Effector memory CD4-positive, alpha-beta T cell (primary cell): Measurements from ENCODE around the gene B4GALNT2.
"Not testable (repeated sequence)": the region's sequence is repeated elsewhere in the genome, so short reads cannot be mapped to it uniquely, and the experiment has no call there.

Experiments
- DNase-seq, 3 donors: peaks; one replicate each; pipeline ENCODE4 v3.0.0-alpha.2; 2020
- H3K27ac ChIP-seq: 2 replicates; pipeline ENCODE4 v1.7.0; 2013; ENCODE audit warnings: mild to moderate bottlenecking, low read length, moderate library complexity; ENCODE audit not compliant: insufficient read depth, poor library complexity, severe bottlenecking
- H3K27me3 ChIP-seq: replicated peaks from 2 replicates; pipeline ENCODE4 v1.7.0; 2013; ENCODE audit warnings: mild to moderate bottlenecking, low read length; ENCODE audit not compliant: insufficient read depth, control insufficient read depth, poor library complexity, severe bottlenecking
- H3K36me3 ChIP-seq: 2 replicates; pipeline ENCODE4 v1.7.0; 2013; ENCODE audit warnings: mild to moderate bottlenecking, low read length, moderate library complexity; ENCODE audit not compliant: control insufficient read depth, insufficient read depth
- H3K4me1 ChIP-seq: 2 replicates; pipeline ENCODE4 v1.7.0; 2013; ENCODE audit warnings: low read length, mild to moderate bottlenecking; ENCODE audit not compliant: control insufficient read depth, insufficient read depth, poor library complexity, severe bottlenecking
- H3K4me3 ChIP-seq: 2 replicates; pipeline ENCODE4 v1.7.0; 2013; ENCODE audit warnings: low read length, low read depth, mild to moderate bottlenecking; ENCODE audit not compliant: insufficient read depth, poor library complexity, severe bottlenecking
- H3K9me3 ChIP-seq: 2 replicates; pipeline ENCODE4 v1.7.0; 2013; ENCODE audit warnings: mild to moderate bottlenecking, low read length, moderate library complexity; ENCODE audit not compliant: control insufficient read depth
- total RNA-seq, 3 donors: gene quantifications; one replicate each; lab custom pipeline; 2026; lab: John Stamatoyannopoulos, UW

Gene B4GALNT2, protein sequence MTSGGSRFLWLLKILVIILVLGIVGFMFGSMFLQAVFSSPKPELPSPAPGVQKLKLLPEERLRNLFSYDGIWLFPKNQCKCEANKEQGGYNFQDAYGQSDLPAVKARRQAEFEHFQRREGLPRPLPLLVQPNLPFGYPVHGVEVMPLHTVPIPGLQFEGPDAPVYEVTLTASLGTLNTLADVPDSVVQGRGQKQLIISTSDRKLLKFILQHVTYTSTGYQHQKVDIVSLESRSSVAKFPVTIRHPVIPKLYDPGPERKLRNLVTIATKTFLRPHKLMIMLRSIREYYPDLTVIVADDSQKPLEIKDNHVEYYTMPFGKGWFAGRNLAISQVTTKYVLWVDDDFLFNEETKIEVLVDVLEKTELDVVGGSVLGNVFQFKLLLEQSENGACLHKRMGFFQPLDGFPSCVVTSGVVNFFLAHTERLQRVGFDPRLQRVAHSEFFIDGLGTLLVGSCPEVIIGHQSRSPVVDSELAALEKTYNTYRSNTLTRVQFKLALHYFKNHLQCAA
- 0 to 0.09 (median 0) reads per million in 3 donors for total RNA-seq

DNA sequence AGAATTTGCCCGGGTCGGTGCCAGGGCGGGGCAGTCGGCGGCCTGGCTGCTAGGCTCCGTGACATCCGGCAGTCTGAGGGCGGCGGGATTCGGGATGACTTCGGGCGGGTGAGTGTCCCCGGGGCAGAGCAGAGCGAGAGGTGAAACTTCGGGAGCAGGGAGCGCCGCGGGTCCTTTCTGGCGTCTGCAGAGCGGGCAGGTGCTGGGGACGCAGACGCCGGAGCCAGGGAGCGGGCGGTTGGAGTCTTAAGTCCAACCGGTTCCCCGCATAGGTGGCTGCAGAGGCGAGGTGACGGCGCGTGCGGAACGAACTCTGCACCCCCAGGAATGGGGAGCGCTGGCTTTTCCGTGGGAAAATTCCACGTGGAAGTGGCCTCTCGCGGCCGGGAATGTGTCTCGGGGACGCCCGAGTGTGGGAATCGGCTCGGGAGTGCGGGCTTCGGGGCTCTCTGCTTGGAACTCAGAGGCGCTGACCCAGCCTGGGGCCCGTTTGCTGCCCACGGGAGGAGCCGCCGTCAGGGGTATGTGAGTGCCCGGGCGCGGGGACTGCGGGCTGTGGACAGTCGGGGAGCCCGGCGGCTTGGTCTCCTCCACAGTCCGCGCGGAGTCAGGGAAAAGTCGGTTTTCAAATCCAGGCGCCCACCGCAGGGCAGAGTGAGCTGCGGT is at the start of gene B4GALNT2:
Gene B4GALNT2 (plus strand): TSS at position 71 of the 666 bp plus-strand sequence. CDS start 24 bp downstream, at position 95.
- Histone ChIP-seq H3K27me3 (peaks cover 16% of the 10 kb centered on the region), H3K4me1 (peaks cover 6% of the 10 kb centered on the region), H3K27ac (no peak within 1 kb of the TSS), H3K4me3 (peak within 1 kb of the TSS; percentile 42), H3K9me3 (no peaks in the 10 kb centered on the region), H3K36me3 (no peaks in the 10 kb centered on the region)
- DNase-seq, result no peak

DNA sequence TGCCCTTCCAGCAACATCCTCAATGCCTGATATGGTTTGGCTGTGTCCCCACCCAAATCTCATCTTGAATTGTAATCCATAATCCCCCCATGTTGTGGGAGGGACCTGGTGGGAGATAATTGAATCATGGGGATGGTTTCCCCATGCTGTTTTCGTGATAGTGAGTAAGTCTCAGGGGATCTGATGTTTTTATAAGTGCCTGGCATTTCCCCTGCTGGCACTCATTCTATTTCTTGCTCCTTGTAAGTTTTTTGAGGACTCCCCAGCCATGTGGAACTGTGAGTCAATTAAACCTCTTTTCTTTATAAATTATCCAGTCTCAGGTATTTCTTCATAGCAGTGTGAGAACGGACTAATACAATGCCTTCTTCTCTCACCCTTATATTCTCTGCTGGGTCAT is 47.5 kb upstream of the B4GALNT2 start:
- H3K4me1 ChIP-seq, H3K27me3 ChIP-seq: not testable (repeated sequence)

DNA sequence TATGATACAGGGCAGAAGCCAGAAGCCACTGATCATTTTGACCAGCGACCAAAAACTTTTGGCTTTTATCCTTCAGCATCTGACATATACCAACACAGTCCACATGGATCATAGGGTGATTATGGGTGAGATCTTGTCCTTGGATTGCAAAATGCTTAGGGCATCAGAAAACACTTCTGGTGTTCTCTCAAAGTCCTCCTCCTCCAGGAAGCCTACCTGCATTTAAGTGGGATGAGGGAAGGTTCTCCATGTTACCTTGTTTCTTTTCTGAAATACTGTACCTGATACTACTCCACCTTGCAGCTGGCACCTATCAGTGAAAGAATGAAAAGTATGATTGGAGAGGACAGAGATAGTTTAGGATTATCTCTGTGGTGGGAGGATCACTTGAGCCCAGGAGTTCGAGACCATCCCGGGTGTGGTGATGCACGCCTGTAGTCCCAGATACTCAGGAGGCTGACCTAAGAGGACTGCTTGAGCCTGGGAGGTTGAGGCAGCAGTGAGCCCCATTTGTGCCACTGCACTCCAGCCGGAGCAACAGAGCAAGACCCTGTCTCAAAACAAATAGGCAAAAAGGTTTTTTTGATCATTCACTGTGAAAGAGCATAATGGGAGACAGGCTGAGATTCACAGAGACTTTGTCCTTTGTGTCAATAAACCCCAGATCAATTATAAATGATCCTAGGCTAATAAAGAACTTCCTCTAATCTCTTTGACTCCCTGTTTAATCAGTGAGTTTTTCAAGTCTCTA is 46.8 kb upstream of the B4GALNT2 start:
- Histone ChIP-seq H3K4me1 (no peaks in the 10 kb centered on the region), H3K27me3 (no peaks in the 10 kb centered on the region), H3K36me3 (no peaks in the 10 kb centered on the region), H3K9me3 (no peaks in the 10 kb centered on the region), H3K4me3 (no peak overlapping the region), H3K27ac (no peak overlapping the region)
- no peak for DNase-seq

More for the DNA sequence above, 47.5 kb upstream of the B4GALNT2 start:
- not testable (repeated sequence) for DNase-seq, H3K27ac ChIP-seq, H3K4me3 ChIP-seq, H3K9me3 ChIP-seq, H3K36me3 ChIP-seq

GRCh38 chr17:49086316-49086605 is 46.3 kb upstream of the B4GALNT2 start:
- no peaks in the 10 kb centered on the region for H3K4me1 ChIP-seq
- H3K9me3 ChIP-seq, result no peaks in the 10 kb centered on the region
- no peaks in the 10 kb centered on the region for H3K36me3 ChIP-seq
- no peak overlapping the region for H3K4me3 ChIP-seq
- H3K27ac ChIP-seq, result no peak overlapping the region
- H3K27me3 ChIP-seq, result no peaks in the 10 kb centered on the region
- no peak for DNase-seq

- H3K27ac ChIP-seq, result no peak overlapping the region
- no peak for DNase-seq
- H3K4me3 ChIP-seq, result no peak overlapping the region
- H3K36me3 ChIP-seq, result no peaks in the 10 kb centered on the region
- H3K27me3 ChIP-seq, result no peaks in the 10 kb centered on the region
- H3K4me1 ChIP-seq, result no peaks in the 10 kb centered on the region
- no peaks in the 10 kb centered on the region for H3K9me3 ChIP-seq
Measured at GRCh38 chr17:49086649-49087048, 45.9 kb upstream of the B4GALNT2 start.

- Histone ChIP-seq H3K9me3 (no peaks in the 10 kb centered on the region), H3K4me1 (no peaks in the 10 kb centered on the region), H3K36me3 (no peaks in the 10 kb centered on the region), H3K4me3 (no peak overlapping the region), H3K27ac (no peak overlapping the region), H3K27me3 (no peaks in the 10 kb centered on the region)
- no peak for DNase-seq
Measured at GRCh38 chr17:49089094-49089493, 43.5 kb upstream of the B4GALNT2 start.

DNA sequence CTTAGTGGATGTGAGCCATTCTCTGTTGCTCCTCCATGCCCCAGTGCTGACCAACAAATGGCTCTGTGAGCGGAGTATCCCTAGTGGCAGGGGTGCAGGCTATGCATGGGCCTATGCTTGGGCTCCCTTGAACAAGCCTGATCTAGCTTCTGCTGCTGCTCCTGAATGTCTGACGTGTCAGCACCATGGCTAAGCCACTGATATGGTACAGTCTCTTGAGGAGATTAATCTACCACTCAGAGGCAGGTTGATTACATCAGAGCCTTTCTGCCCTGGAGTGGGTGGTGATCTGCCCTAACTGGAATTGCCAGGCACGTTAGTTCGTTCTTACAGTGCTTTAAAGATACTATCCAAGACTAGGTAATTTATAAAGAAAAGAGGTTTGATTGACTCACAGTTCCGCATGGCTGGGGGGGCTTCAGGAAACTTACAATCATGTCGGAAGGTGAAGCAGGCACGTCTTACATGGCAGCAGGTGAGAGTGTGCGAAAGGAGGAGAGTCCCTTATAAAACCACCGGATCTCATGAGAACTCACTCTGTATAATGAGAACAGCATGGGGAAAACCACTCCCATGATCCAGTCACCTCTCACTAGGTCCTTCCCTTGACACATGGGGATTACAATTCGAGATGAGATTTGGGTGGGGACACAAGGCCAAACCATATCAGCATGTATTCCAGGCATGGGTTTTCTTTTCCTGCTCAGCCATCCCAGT is 41.5 kb upstream of the B4GALNT2 start:
- H3K9me3 ChIP-seq, result no peaks in the 10 kb centered on the region
- no peaks in the 10 kb centered on the region for H3K4me1 ChIP-seq
- no peak for DNase-seq
- no peak overlapping the region for H3K4me3 ChIP-seq
- no peaks in the 10 kb centered on the region for H3K36me3 ChIP-seq
- no peak overlapping the region for H3K27ac ChIP-seq
- H3K27me3 ChIP-seq, result no peaks in the 10 kb centered on the region

- no peak overlapping the region for H3K27ac ChIP-seq
- no peaks in the 10 kb centered on the region for H3K9me3 ChIP-seq
- no peaks in the 10 kb centered on the region for H3K27me3 ChIP-seq
- no peak for DNase-seq
- no peaks in the 10 kb centered on the region for H3K36me3 ChIP-seq
- no peak overlapping the region for H3K4me3 ChIP-seq
- no peaks in the 10 kb centered on the region for H3K4me1 ChIP-seq
Measured at GRCh38 chr17:49093131-49093530, 39.4 kb upstream of the B4GALNT2 start.

GRCh38 chr17:49100601-49101000 is 32.0 kb upstream of the B4GALNT2 start:
- H3K36me3 ChIP-seq, result no peaks in the 10 kb centered on the region
- H3K4me3 ChIP-seq, result no peak overlapping the region
- no peaks in the 10 kb centered on the region for H3K27me3 ChIP-seq
- H3K9me3 ChIP-seq, result no peaks in the 10 kb centered on the region
- H3K27ac ChIP-seq, result no peak overlapping the region
- DNase-seq, result no peak
- H3K4me1 ChIP-seq, result no peaks in the 10 kb centered on the region
